ENCODE measurements around the gene TM4SF1. TPM values are rescaled to one million over a fixed set of nuclear protein-coding genes. Genes with fewer than 3 reads are reported as not detected.
"Not testable (repeated sequence)": the region's sequence is repeated elsewhere in the genome, so short reads cannot be mapped to it uniquely, and the experiment has no call there.

The TM4SF1 gene
- total RNA-seq, 1 donor from 2014 or later = 81.4 TPM

GRCh38 chr3:149353581-149354184 is 23.8 kb downstream of the TM4SF1 start:
- Histone ChIP-seq H3K27me3 (ENCODE audit: control insufficient read depth in 3 of 3, insufficient read depth in 3 of 3, low read length in 3 of 3) (no peaks in the 10 kb centered on the region), H3K4me1 (ENCODE audit: control insufficient read depth in 3 of 3, insufficient read depth in 3 of 3, low read length in 3 of 3) (no peaks in the 10 kb centered on the region), H3K27ac (ENCODE audit: low read depth, low read length) (no peak overlapping the region), H3K9me3 (ENCODE audit: control insufficient read depth in 3 of 3, low read length in 3 of 3) (no peaks in the 10 kb centered on the region), H3K4me3 (ENCODE audit: low read length in 3 of 3) (no peak overlapping the region), H3K9ac (ENCODE audit: low read depth in 1 of 3, low read length in 3 of 3) (no peak overlapping the region), H3K36me3 (ENCODE audit: control insufficient read depth in 3 of 3, insufficient read depth in 3 of 3, low read length in 3 of 3) (no peaks in the 10 kb centered on the region)

DNA sequence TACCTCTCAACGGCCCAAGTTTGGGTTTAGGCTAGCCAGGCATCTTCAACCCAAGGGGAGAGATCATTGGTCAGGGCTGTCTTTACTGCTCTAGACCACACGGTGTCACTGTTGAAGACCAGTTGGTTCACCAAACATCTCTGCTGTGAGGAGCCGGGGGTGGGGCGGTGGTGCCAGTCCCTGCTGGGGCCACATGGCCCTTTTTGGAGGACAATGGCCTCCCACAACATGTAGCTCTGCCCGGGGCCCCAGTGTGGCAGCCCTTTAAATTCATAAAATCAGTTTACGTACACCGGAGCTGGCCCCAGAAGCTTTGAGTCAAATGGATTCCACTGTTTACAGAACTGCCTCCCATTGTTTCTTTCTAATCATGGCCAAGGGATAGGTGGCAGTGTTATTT is 24.9 kb downstream of the TM4SF1 start:
- no peak overlapping the region for H3K4me3 ChIP-seq (ENCODE audit: low read length in 3 of 3)
- H3K9ac ChIP-seq (ENCODE audit: low read depth in 1 of 3, low read length in 3 of 3) = no peak overlapping the region
- H3K36me3 ChIP-seq (ENCODE audit: control insufficient read depth in 3 of 3, insufficient read depth in 3 of 3, low read length in 3 of 3) = no peaks in the 10 kb centered on the region
- H3K27me3 ChIP-seq (ENCODE audit: control insufficient read depth in 3 of 3, insufficient read depth in 3 of 3, low read length in 3 of 3) = no peaks in the 10 kb centered on the region
- H3K4me1 ChIP-seq (ENCODE audit: control insufficient read depth in 3 of 3, insufficient read depth in 3 of 3, low read length in 3 of 3) = no peaks in the 10 kb centered on the region
- H3K9me3 ChIP-seq (ENCODE audit: control insufficient read depth in 3 of 3, low read length in 3 of 3) = no peaks in the 10 kb centered on the region
- no peak overlapping the region for H3K27ac ChIP-seq (ENCODE audit: low read depth, low read length)

GRCh38 chr3:149343951-149344350 is 33.5 kb downstream of the TM4SF1 start:
- H3K9ac ChIP-seq (ENCODE audit: low read depth in 1 of 3, low read length in 3 of 3) = no peak overlapping the region
- no peaks in the 10 kb centered on the region for H3K27me3 ChIP-seq (ENCODE audit: control insufficient read depth in 3 of 3, insufficient read depth in 3 of 3, low read length in 3 of 3)
- no peaks in the 10 kb centered on the region for H3K9me3 ChIP-seq (ENCODE audit: control insufficient read depth in 3 of 3, low read length in 3 of 3)
- no peak overlapping the region for H3K4me3 ChIP-seq (ENCODE audit: low read length in 3 of 3)
- peaks cover 10 to 18% (median 10%) of the 10 kb centered on the region in 3 donors for H3K4me1 ChIP-seq (ENCODE audit: control insufficient read depth in 3 of 3, insufficient read depth in 3 of 3, low read length in 3 of 3)
- H3K36me3 ChIP-seq (ENCODE audit: control insufficient read depth in 3 of 3, insufficient read depth in 3 of 3, low read length in 3 of 3) = no peaks in the 10 kb centered on the region
- H3K27ac ChIP-seq (ENCODE audit: low read depth, low read length) = no peak overlapping the region

DNA sequence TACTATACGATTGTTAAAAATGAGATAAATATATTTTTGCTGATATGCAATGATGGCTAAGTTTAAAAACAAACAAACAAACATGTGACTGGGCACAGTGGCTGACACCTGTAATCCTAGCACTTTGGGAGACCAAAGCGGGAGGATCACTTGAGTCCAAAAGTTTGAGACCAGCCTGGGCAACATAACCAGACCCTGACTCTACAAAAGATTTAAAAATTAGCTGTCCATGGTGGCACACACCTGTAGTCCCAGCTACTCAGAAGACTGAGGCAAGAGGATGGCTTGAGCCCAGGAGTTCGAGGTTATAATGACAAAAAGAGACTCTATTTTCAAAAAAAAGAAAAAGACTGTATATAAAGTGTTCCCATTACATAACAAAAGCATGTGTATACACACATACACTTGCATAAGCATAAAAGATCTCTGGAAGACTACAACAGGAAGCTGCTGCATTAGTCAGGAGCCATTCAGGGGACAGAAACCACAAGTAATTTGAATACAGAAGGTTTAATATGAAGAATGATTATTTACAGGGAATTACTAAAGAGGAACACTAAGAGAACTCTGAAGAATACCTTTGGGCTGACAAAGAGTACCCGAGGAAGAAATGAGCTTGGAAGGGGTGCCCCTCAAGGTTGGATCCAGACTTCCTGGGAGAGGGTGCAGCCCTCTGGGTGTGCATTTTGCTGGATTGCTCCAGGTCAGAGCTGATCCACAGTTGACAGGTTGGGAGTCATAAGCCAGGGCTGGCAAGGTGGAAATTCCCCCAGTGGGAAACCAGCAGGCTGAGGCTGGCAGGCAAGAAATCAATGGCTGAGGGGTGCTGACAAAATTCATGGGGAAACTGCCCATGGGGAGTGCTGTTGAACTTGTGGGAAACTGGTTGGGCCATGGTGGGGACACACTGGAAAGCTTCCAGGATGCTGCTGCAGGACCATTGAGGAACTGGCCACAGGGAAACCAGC is 34.8 kb downstream of the TM4SF1 start:
- H3K27me3 ChIP-seq (ENCODE audit: control insufficient read depth in 3 of 3, insufficient read depth in 3 of 3, low read length in 3 of 3) = no peaks in the 10 kb centered on the region
- H3K9ac ChIP-seq (ENCODE audit: low read depth in 1 of 3, low read length in 3 of 3) = no peak overlapping the region
- no peak overlapping the region for H3K4me3 ChIP-seq (ENCODE audit: low read length in 3 of 3)
- H3K27ac ChIP-seq (ENCODE audit: low read depth, low read length) = no peak overlapping the region
- no peaks in the 10 kb centered on the region for H3K36me3 ChIP-seq (ENCODE audit: control insufficient read depth in 3 of 3, insufficient read depth in 3 of 3, low read length in 3 of 3)
- H3K4me1 ChIP-seq (ENCODE audit: control insufficient read depth in 3 of 3, insufficient read depth in 3 of 3, low read length in 3 of 3) = peaks cover 10 to 18% (median 10%) of the 10 kb centered on the region in 3 donors
- no peaks in the 10 kb centered on the region for H3K9me3 ChIP-seq (ENCODE audit: control insufficient read depth in 3 of 3, low read length in 3 of 3)

- H3K36me3 ChIP-seq (ENCODE audit: control insufficient read depth in 3 of 3, insufficient read depth in 3 of 3, low read length in 3 of 3) = no peaks in the 10 kb centered on the region
- no peaks in the 10 kb centered on the region for H3K27me3 ChIP-seq (ENCODE audit: control insufficient read depth in 3 of 3, insufficient read depth in 3 of 3, low read length in 3 of 3)
- H3K9ac ChIP-seq (ENCODE audit: low read depth in 1 of 3, low read length in 3 of 3) = peak overlapping the region in 1 of 3 donors; percentile 15
- H3K4me3 ChIP-seq (ENCODE audit: low read length in 3 of 3) = peak overlapping the region in 1 of 3 donors; percentile 7
- peaks cover 10 to 18% (median 10%) of the 10 kb centered on the region in 3 donors for H3K4me1 ChIP-seq (ENCODE audit: control insufficient read depth in 3 of 3, insufficient read depth in 3 of 3, low read length in 3 of 3)
- H3K27ac ChIP-seq (ENCODE audit: low read depth, low read length) = peak overlapping the region; percentile 73
- H3K9me3 ChIP-seq (ENCODE audit: control insufficient read depth in 3 of 3, low read length in 3 of 3) = no peaks in the 10 kb centered on the region
These were observed 37.0 kb downstream of the TM4SF1 start for GRCh38 chr3:149340310-149340933.

GRCh38 chr3:149339931-149340309 is 37.5 kb downstream of the TM4SF1 start:
- Histone ChIP-seq H3K27ac (ENCODE audit: low read depth, low read length) (peak overlapping the region; percentile 73), H3K27me3 (ENCODE audit: control insufficient read depth in 3 of 3, insufficient read depth in 3 of 3, low read length in 3 of 3) (no peaks in the 10 kb centered on the region), H3K4me1 (ENCODE audit: control insufficient read depth in 3 of 3, insufficient read depth in 3 of 3, low read length in 3 of 3) (peaks cover 10 to 18% (median 10%) of the 10 kb centered on the region in 3 donors), H3K9me3 (ENCODE audit: control insufficient read depth in 3 of 3, low read length in 3 of 3) (no peaks in the 10 kb centered on the region), H3K9ac (ENCODE audit: low read depth in 1 of 3, low read length in 3 of 3) (no peak overlapping the region), H3K4me3 (ENCODE audit: low read length in 3 of 3) (no peak overlapping the region), H3K36me3 (ENCODE audit: control insufficient read depth in 3 of 3, insufficient read depth in 3 of 3, low read length in 3 of 3) (no peaks in the 10 kb centered on the region)

DNA sequence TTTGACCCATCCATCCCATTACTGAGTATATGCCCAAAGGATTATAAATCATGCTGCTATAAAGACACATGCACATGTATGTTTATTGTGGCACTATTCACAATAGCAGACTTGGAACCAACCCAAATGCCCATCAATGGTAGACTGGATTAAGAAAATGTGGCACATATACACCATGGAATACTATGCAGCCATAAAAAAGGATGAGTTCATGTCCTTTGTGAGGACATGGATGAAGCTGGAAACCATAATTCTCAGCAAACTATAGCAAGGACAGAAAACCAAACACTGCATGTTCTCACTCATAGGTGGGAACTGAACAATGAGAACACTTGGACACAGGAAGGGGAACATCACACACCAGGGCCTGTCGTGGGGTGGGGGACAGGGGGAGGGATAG is 40.0 kb downstream of the TM4SF1 start:
- H3K9ac ChIP-seq (ENCODE audit: low read depth in 1 of 3, low read length in 3 of 3); H3K9me3 ChIP-seq (ENCODE audit: control insufficient read depth in 3 of 3, low read length in 3 of 3); H3K4me3 ChIP-seq (ENCODE audit: low read length in 3 of 3); H3K36me3 ChIP-seq (ENCODE audit: control insufficient read depth in 3 of 3, insufficient read depth in 3 of 3, low read length in 3 of 3); H3K27me3 ChIP-seq (ENCODE audit: control insufficient read depth in 3 of 3, insufficient read depth in 3 of 3, low read length in 3 of 3); H3K27ac ChIP-seq (ENCODE audit: low read depth, low read length): not testable (repeated sequence)
- peaks cover 10 to 18% (median 10%) of the 10 kb centered on the region in 3 donors for H3K4me1 ChIP-seq (ENCODE audit: control insufficient read depth in 3 of 3, insufficient read depth in 3 of 3, low read length in 3 of 3)

- Histone ChIP-seq H3K36me3 (ENCODE audit: control insufficient read depth in 3 of 3, insufficient read depth in 3 of 3, low read length in 3 of 3) (no peaks in the 10 kb centered on the region), H3K9me3 (ENCODE audit: control insufficient read depth in 3 of 3, low read length in 3 of 3) (no peaks in the 10 kb centered on the region), H3K4me1 (ENCODE audit: control insufficient read depth in 3 of 3, insufficient read depth in 3 of 3, low read length in 3 of 3) (peaks cover 10 to 18% (median 10%) of the 10 kb centered on the region in 3 donors), H3K27me3 (ENCODE audit: control insufficient read depth in 3 of 3, insufficient read depth in 3 of 3, low read length in 3 of 3) (no peaks in the 10 kb centered on the region), H3K27ac (ENCODE audit: low read depth, low read length) (peak overlapping the region; percentile 23), H3K4me3 (ENCODE audit: low read length in 3 of 3) (no peak overlapping the region), H3K9ac (ENCODE audit: low read depth in 1 of 3, low read length in 3 of 3) (no peak overlapping the region)
These were observed 40.5 kb downstream of the TM4SF1 start for GRCh38 chr3:149336925-149337324.

DNA sequence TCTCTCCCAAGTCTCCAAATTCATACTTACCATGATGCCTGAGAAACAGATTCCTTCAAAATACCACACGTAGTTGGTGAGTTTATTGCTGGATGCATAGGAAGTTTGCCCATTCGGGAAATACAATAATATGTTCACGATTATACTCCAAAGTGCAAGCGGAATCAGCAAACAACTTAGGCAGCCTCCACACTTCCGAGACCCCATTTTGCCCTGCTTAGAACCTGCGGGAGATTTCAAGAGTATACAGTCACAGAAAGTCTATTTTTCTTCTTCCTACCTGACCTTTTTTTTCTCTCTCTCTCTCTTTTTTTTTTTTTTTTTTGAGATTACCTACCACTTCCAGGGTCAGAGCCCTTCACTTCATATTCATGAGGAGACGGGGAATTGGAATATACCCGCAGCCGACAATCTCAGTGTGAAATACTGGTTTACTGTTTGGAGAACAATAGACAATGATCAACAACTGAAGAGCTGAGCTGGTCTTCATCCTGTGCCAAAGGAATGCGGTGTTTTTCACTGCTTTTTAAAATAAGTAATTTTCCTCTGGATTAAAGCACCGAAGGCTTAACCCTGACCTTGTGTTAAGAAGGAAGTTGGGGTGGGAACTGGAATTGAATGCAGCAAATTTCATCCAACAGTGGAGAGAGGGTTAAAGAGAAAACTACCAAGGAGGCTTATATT is 44.1 kb downstream of the TM4SF1 start, which contains the start of gene TM4SF18:
Gene TM4SF18 (minus strand): TSS at position 461 of the 684 bp plus-strand sequence. CDS start 254 bp downstream, at position 207.
- H3K9me3 ChIP-seq (ENCODE audit: control insufficient read depth in 3 of 3, low read length in 3 of 3) = no peaks in the 10 kb centered on the region
- H3K4me1 ChIP-seq (ENCODE audit: control insufficient read depth in 3 of 3, insufficient read depth in 3 of 3, low read length in 3 of 3) = no peaks in the 10 kb centered on the region
- H3K4me3 ChIP-seq (ENCODE audit: low read length in 3 of 3) = peak within 1 kb of the TSS in 2 of 3 donors; percentile 1 to 25
- peak within 1 kb of the TSS; percentile 42 for H3K27ac ChIP-seq (ENCODE audit: low read depth, low read length)
- peak within 1 kb of the TSS in 2 of 3 donors; percentile 25 to 66 for H3K9ac ChIP-seq (ENCODE audit: low read depth in 1 of 3, low read length in 3 of 3)
- H3K36me3 ChIP-seq (ENCODE audit: control insufficient read depth in 3 of 3, insufficient read depth in 3 of 3, low read length in 3 of 3) = no peaks in the 10 kb centered on the region
- no peaks in the 10 kb centered on the region for H3K27me3 ChIP-seq (ENCODE audit: control insufficient read depth in 3 of 3, insufficient read depth in 3 of 3, low read length in 3 of 3)

Data from skeletal muscle tissue (tissue), 4 donors.